Ishikawa (cell line): Measurements from ENCODE around the gene ADAMTS13.

Experiments
- RAD21 ChIP-seq: IDR thresholded peaks from 2 replicates; pipeline ENCODE4 v1.6.1; 2012; ENCODE audit warnings: low read depth
- TF ChIP-seq, protein P1 (sequence below): IDR thresholded peaks from 2 replicates; pipeline ENCODE4 v1.6.1; 2012

DNA sequence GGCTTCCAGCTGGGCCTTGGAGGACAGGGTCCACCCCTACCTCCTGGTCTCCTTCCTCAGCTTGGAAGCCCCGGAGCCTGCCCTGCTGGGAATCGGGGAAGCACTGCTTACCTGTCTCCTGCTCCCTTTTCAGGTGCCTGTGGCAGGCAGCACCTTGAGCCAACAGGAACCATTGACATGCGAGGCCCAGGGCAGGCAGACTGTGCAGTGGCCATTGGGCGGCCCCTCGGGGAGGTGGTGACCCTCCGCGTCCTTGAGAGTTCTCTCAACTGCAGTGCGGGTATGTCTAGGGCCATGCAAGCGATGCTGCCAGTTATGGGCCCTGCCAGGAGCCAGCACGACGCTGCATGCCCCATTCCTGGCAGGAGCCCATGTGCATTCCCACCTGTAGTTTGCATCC is 33.8 kb downstream of the ADAMTS13 start:
- no peak for TF ChIP-seq RAD21
- TF ChIP-seq, protein P1, sequence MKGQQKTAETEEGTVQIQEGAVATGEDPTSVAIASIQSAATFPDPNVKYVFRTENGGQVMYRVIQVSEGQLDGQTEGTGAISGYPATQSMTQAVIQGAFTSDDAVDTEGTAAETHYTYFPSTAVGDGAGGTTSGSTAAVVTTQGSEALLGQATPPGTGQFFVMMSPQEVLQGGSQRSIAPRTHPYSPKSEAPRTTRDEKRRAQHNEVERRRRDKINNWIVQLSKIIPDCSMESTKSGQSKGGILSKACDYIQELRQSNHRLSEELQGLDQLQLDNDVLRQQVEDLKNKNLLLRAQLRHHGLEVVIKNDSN = no peak
